ENCODE data around the gene CRYBA4.
A peak's percentile ranks its signal among the peaks of the same experiment; 100 is the strongest.

CRYBA4 gene

GRCh38 chr22:26623984-26624383 is 2.2 kb downstream of the CRYBA4 start:
- no peak for DNase-seq (ENCODE audit: low read depth in 1 of 2, low spot score in 1 of 2)

- no peak for DNase-seq (ENCODE audit: low read depth in 1 of 2, low spot score in 1 of 2)
Measured at GRCh38 chr22:26624803-26625202, 3.0 kb downstream of the CRYBA4 start.

- no peak for DNase-seq (ENCODE audit: low read depth in 1 of 2, low spot score in 1 of 2)
Measured at GRCh38 chr22:26629988-26630761, 8.4 kb downstream of the CRYBA4 start.

- DNase-seq (ENCODE audit: low read depth in 1 of 2, low spot score in 1 of 2), result no peak
Measured at GRCh38 chr22:26631282-26631681, 9.5 kb downstream of the CRYBA4 start.

- no peak for DNase-seq (ENCODE audit: low read depth in 1 of 2, low spot score in 1 of 2)
Measured at GRCh38 chr22:26632422-26633155, 10.8 kb downstream of the CRYBA4 start.

- DNase-seq (ENCODE audit: low read depth in 1 of 2, low spot score in 1 of 2), result no peak
Measured at GRCh38 chr22:26634189-26634588, 12.4 kb downstream of the CRYBA4 start.

GRCh38 chr22:26635117-26635516 is 13.4 kb downstream of the CRYBA4 start:
- DNase-seq (ENCODE audit: low read depth in 1 of 2, low spot score in 1 of 2), result no peak

- no peak for DNase-seq (ENCODE audit: low read depth in 1 of 2, low spot score in 1 of 2)
Measured at GRCh38 chr22:26636296-26636695, 14.5 kb downstream of the CRYBA4 start.

- DNase-seq (ENCODE audit: low read depth in 1 of 2, low spot score in 1 of 2), result peak; percentile 48 to 76
Measured at GRCh38 chr22:26642465-26643417, 21.0 kb downstream of the CRYBA4 start.

- no peak for DNase-seq (ENCODE audit: low read depth in 1 of 2, low spot score in 1 of 2)
Measured at GRCh38 chr22:26643418-26644100, 21.8 kb downstream of the CRYBA4 start.

- no peak for DNase-seq (ENCODE audit: low read depth in 1 of 2, low spot score in 1 of 2)
Measured at GRCh38 chr22:26646158-26646557, 24.4 kb downstream of the CRYBA4 start.

GRCh38 chr22:26648011-26648497 is 26.3 kb downstream of the CRYBA4 start:
- no peak for DNase-seq (ENCODE audit: low read depth in 1 of 2, low spot score in 1 of 2)

GRCh38 chr22:26648528-26649388 is 27.0 kb downstream of the CRYBA4 start:
- no peak for DNase-seq (ENCODE audit: low read depth in 1 of 2, low spot score in 1 of 2)

GRCh38 chr22:26650722-26651421 is 29.1 kb downstream of the CRYBA4 start:
- no peak for DNase-seq (ENCODE audit: low read depth in 1 of 2, low spot score in 1 of 2)

GRCh38 chr22:26651815-26652214 is 30.1 kb downstream of the CRYBA4 start:
- DNase-seq (ENCODE audit: low read depth in 1 of 2, low spot score in 1 of 2), result no peak

- DNase-seq (ENCODE audit: low read depth in 1 of 2, low spot score in 1 of 2), result no peak
Measured at GRCh38 chr22:26656891-26657851, 35.4 kb downstream of the CRYBA4 start, which contains the start of gene MIAT. MIAT (plus strand) TSS chr22:26657588.

GRCh38 chr22:26658161-26658560 is 36.4 kb downstream of the CRYBA4 start:
- no peak for DNase-seq (ENCODE audit: low read depth in 1 of 2, low spot score in 1 of 2)
